Measurements from ENCODE around the gene HECW1.

The HECW1 gene

DNA sequence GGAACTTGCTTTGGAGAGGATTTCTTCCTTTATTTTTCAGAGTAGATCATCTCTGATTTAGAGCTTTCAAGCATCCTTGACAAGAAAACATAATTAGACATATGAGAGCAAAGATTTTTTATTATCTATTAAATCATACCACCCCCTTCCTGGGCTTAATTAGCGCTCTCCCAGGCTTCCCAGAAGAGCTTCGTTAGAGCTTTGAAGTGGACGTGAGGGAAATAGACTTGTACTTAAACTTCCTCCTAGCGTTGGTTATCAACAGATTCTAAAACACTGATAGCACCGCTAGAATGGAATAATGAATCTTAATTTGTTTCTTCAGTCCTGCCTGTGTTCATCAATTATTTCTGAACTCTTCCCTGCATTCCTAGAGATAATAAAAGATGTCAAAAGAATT, 296.5 kb downstream of the HECW1 start:
- Histone ChIP-seq H3K27ac (ENCODE audit: extremely low read depth, low read depth, low read length) (no peak overlapping the region), H3K36me3 (ENCODE audit: control insufficient read depth in 2 of 2, insufficient read depth in 1 of 2, low read length in 2 of 2) (no peaks in the 10 kb centered on the region), H3K4me3 (ENCODE audit: low read depth, low read length) (no peak overlapping the region), H3K9me3 (ENCODE audit: control insufficient read depth, insufficient read depth, low read depth, low read length) (no peaks in the 10 kb centered on the region), H3K4me1 (ENCODE audit: control insufficient read depth, insufficient read depth, low read length) (no peaks in the 10 kb centered on the region)
- ChIA-PET CTCF (no interaction called here), POLR2A (interaction anchor here (0.7 kb wide), 1 partner anchor 352 kb away, joined by 6 read pairs; no protein-coding TSS in a partner anchor)
- TF ChIP-seq KLF8 (tag by site-specific recombination; IDR thresholded peaks at IDR 0.05) (no peak), ZNF629 (tag by site-specific recombination; IDR thresholded peaks at IDR 0.05) (no peak), TSHZ1 (tag by site-specific recombination; IDR thresholded peaks at IDR 0.05; ENCODE audit: borderline replicate concordance) (no peak), ZNF670 (tag by site-specific recombination; IDR thresholded peaks at IDR 0.05; ENCODE audit: low read depth) (no peak), ZNF623 (tag by site-specific recombination; IDR thresholded peaks at IDR 0.05) (no peak), ZNF529 (tag by site-specific recombination; IDR thresholded peaks at IDR 0.05; ENCODE audit: insufficient replicate concordance) (no peak), ZFP41 (tag by site-specific recombination; IDR thresholded peaks at IDR 0.05; ENCODE audit: borderline replicate concordance) (no peak), ZNF423 (tag by site-specific recombination; IDR thresholded peaks at IDR 0.05) (no peak), ZNF221 (tag by site-specific recombination; IDR thresholded peaks at IDR 0.05; ENCODE audit: borderline replicate concordance) (no peak), ZNF416 (tag by site-specific recombination; IDR thresholded peaks at IDR 0.05) (no peak), GLIS2 (tag by site-specific recombination; IDR thresholded peaks at IDR 0.05) (no peak), ZBTB10 (tag by site-specific recombination; IDR thresholded peaks at IDR 0.05) (no peak), ZNF544 (tag by site-specific recombination; IDR thresholded peaks at IDR 0.05) (no peak), ZNF48 (tag by site-specific recombination; IDR thresholded peaks at IDR 0.05) (no peak), ZNF239 (tag by site-specific recombination; IDR thresholded peaks at IDR 0.05) (no peak)

DNA sequence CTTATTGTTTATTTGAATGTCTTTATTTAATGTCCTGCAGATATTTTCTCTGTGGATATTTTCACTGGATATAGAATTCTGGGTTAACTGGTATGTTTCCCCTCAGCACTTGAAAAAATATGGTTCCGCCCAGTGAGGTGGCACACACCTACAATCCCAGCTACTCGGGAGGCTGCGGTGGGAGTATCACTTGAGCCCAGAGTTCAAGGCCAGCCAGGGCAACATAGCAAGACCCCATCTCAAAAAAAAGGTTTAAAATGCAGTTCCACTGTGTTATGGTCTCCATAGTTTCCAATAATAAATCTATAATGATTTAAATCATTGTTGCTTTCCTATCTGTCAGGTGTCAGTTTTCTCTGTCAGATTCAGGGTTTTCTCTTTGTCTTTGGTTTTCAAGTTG, 305.0 kb downstream of the HECW1 start:
- H3K4me1 ChIP-seq (ENCODE audit: control insufficient read depth, insufficient read depth, low read length): no peaks in the 10 kb centered on the region

More for the DNA sequence above, 305.0 kb downstream of the HECW1 start:
- H3K4me3 ChIP-seq (ENCODE audit: low read depth, low read length): no peak overlapping the region
- H3K36me3 ChIP-seq (ENCODE audit: control insufficient read depth in 2 of 2, insufficient read depth in 1 of 2, low read length in 2 of 2): no peaks in the 10 kb centered on the region
- no peaks in the 10 kb centered on the region for H3K9me3 ChIP-seq (ENCODE audit: control insufficient read depth, insufficient read depth, low read depth, low read length)
- no peak overlapping the region for H3K27ac ChIP-seq (ENCODE audit: extremely low read depth, low read depth, low read length)
- POLR2A ChIA-PET: no interaction called here
- CTCF ChIA-PET: interaction anchor here (1.0 kb wide), 1 partner anchor 22 kb away, joined by 3 read pairs; no protein-coding TSS in a partner anchor
- TF ChIP-seq ZNF404 (tag by site-specific recombination; IDR thresholded peaks at IDR 0.05) (no peak), ZNF510 (tag by site-specific recombination; IDR thresholded peaks at IDR 0.05; ENCODE audit: insufficient replicate concordance) (no peak), OSR2 (tag by site-specific recombination; IDR thresholded peaks at IDR 0.05) (no peak), SP2 (tag by site-specific recombination; IDR thresholded peaks at IDR 0.05) (no peak), ZNF292 (tag by site-specific recombination; IDR thresholded peaks at IDR 0.05; ENCODE audit: borderline replicate concordance, low read depth) (no peak), ZNF146 (tag by site-specific recombination; IDR thresholded peaks at IDR 0.05) (no peak)
- TF ChIP-seq, protein P1, sequence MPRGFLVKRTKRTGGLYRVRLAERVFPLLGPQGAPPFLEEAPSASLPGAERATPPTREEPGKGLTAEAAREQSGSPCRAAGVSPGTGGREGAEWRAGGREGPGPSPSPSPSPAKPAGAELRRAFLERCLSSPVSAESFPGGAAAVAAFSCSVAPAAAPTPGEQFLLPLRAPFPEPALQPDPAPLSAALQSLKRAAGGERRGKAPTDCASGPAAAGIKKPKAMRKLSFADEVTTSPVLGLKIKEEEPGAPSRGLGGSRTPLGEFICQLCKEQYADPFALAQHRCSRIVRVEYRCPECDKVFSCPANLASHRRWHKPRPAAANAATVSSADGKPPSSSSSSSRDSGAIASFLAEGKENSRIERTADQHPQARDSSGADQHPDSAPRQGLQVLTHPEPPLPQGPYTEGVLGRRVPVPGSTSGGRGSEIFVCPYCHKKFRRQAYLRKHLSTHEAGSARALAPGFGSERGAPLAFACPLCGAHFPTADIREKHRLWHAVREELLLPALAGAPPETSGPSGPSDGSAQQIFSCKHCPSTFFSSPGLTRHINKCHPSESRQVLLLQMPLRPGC (tag by site-specific recombination; IDR thresholded peaks at IDR 0.05): no peak
- TF ChIP-seq, protein P2, sequence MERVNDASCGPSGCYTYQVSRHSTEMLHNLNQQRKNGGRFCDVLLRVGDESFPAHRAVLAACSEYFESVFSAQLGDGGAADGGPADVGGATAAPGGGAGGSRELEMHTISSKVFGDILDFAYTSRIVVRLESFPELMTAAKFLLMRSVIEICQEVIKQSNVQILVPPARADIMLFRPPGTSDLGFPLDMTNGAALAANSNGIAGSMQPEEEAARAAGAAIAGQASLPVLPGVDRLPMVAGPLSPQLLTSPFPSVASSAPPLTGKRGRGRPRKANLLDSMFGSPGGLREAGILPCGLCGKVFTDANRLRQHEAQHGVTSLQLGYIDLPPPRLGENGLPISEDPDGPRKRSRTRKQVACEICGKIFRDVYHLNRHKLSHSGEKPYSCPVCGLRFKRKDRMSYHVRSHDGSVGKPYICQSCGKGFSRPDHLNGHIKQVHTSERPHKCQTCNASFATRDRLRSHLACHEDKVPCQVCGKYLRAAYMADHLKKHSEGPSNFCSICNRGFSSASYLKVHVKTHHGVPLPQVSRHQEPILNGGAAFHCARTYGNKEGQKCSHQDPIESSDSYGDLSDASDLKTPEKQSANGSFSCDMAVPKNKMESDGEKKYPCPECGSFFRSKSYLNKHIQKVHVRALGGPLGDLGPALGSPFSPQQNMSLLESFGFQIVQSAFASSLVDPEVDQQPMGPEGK (tag by site-specific recombination; IDR thresholded peaks at IDR 0.05): no peak
